Small intestine (tissue), 7 donors: Measurements from ENCODE around the gene KLC1. TPM values are rescaled to one million over a fixed set of nuclear protein-coding genes. Genes with fewer than 3 reads are reported as not detected.
A peak's percentile ranks its signal among the peaks of the same experiment; 100 is the strongest.

Source experiments
- DNase-seq, 2 donors: peaks; one replicate each; pipeline versions ENCODE4 v3.0.0 to v3.0.0-alpha.2; 2013
- FAIRE-seq: peaks from 2 replicates; lab custom pipeline; 2012; peaks lifted over from hg19 to GRCh38; lab: Jason Lieb, UNC
- H3K27ac ChIP-seq, 3 donors: one replicate each; pipeline ENCODE4 v1.5.1; 2013; ENCODE audit warnings: low read length in 2 of 3, mild to moderate bottlenecking in 2 of 3, control low read depth in 1 of 3, inconsistent platforms in 1 of 3, low read depth in 1 of 3, moderate library complexity in 1 of 3
- H3K27me3 ChIP-seq, 3 donors: one replicate each; pipeline ENCODE4 v1.6.1; 2013; ENCODE audit warnings: low read length in 3 of 3, inconsistent platforms in 1 of 3; ENCODE audit not compliant: control insufficient read depth in 3 of 3, insufficient read depth in 3 of 3
- H3K36me3 ChIP-seq, 3 donors: one replicate each; pipeline ENCODE4 v1.6.1; 2013; ENCODE audit warnings: low read length in 3 of 3, inconsistent platforms in 1 of 3, low read depth in 1 of 3, mild to moderate bottlenecking in 1 of 3, moderate library complexity in 1 of 3; ENCODE audit not compliant: control insufficient read depth in 3 of 3, insufficient read depth in 2 of 3
- H3K4me1 ChIP-seq, 3 donors: one replicate each; pipeline ENCODE4 v1.6.1; 2013; ENCODE audit warnings: low read length in 2 of 3, inconsistent platforms in 1 of 3, low read depth in 1 of 3, mild to moderate bottlenecking in 1 of 3, moderate library complexity in 1 of 3; ENCODE audit not compliant: control insufficient read depth in 3 of 3, insufficient read depth in 2 of 3
- H3K4me3 ChIP-seq, 3 donors: one replicate each; pipeline ENCODE4 v1.5.1; 2013; ENCODE audit warnings: low read length in 3 of 3, control low read depth in 1 of 3, inconsistent platforms in 1 of 3, low read depth in 1 of 3, mild to moderate bottlenecking in 1 of 3, moderate library complexity in 1 of 3
- H3K9me3 ChIP-seq, 2 donors: one replicate each; pipeline ENCODE4 v1.6.1; 2013; ENCODE audit warnings: low read depth in 1 of 2, low read length in 1 of 2; ENCODE audit not compliant: control insufficient read depth in 2 of 2, insufficient read depth in 1 of 2
- WGBS, 3 donors: extraction: QIAGEN DNeasy Blood & Tissue Kit; methylation state at CpG; one replicate each; pipeline ENCODE4 v1.1.7; 2013; 5-methylcytosine and 5-hydroxymethylcytosine counted together
- polyA plus RNA-seq, 4 donors: library from polyadenylated mRNA; stranded (reverse) in 3 of 4; unstranded in 1 of 4; fragments of 200-250 nt in 3 of 4; fragments of 120-200 nt in 1 of 4; gene quantifications; one replicate each; pipeline versions ENCODE4 v1.2.1 to v1.2.3, GENCODE V29; 2013
- donor health status: healthy with polysubstance abuse.
- donor health status: control.
- donor health status: control.
- donor health status: Bipolar disorder and iron deficiency.
- donor health status: healthy.

KLC1 gene
- polyA plus RNA-seq, 4 donors = 45.9 to 74.4 (median 67.4) TPM

DNA sequence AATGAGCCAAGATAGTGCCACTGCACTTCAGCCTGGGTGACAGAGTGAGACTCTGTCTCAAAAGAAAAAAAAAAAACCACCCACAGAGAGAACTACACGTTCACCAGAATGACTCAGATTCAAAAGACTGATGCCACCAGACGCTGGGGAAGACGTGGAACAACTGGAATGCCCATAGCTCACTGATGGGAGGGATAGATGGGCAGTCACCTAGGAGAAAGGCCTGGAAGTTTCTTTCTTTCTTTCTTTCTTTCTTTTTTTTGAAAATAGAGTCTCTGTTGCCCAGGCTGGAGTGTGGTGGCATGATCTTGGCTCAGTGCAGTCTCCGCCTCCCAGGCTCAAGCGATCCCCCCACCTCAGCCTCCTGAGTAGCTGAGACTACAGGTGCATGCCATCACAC lies 10.0 kb upstream of the KLC1 start:
- peaks cover 0 to 3% of the 10 kb centered on the region in 2 donors for H3K9me3 ChIP-seq
- WGBS, 3 donors = 68 to 79% (median 72%) methylated on average over 5 of the region's 5 CpGs
- no peaks in the 10 kb centered on the region for H3K36me3 ChIP-seq
- no peak overlapping the region for H3K4me3 ChIP-seq
- DNase-seq (no peak), FAIRE-seq (no peak)
- H3K27ac ChIP-seq = no peak overlapping the region
- no peaks in the 10 kb centered on the region for H3K4me1 ChIP-seq
- no peaks in the 10 kb centered on the region for H3K27me3 ChIP-seq

DNA sequence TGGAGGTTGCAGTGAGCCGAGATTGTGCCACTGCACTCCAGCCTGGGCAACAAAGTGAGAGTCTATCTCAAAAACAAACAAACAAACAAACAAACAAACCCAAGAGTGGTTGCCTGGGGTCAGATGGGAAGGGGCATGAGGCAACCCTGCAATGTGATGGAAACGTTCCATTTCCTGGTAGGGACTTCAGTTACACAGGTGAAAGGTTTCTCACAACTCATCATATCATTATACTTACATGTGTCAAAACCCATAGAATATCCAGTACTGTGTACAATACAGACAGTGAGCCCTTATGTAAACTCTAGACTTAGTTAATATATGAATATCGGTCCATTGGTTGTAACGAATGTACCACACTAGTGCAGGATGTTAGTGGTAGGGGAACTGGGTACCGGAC lies 7.2 kb upstream of the KLC1 start:
- WGBS, 3 donors = 72 to 85% (median 73%) methylated on average over 5 of the region's 5 CpGs
- no peak overlapping the region for H3K27ac ChIP-seq
- H3K9me3 ChIP-seq = no peaks in the 10 kb centered on the region
- H3K36me3 ChIP-seq = peaks cover 0 to 2% (median 0%) of the 10 kb centered on the region in 3 donors
- DNase-seq = no peak
- peaks cover 0 to 3% (median 0%) of the 10 kb centered on the region in 3 donors for H3K4me1 ChIP-seq
- no peak overlapping the region for H3K4me3 ChIP-seq
- no peak for FAIRE-seq
- no peaks in the 10 kb centered on the region for H3K27me3 ChIP-seq

- Histone ChIP-seq H3K4me1 (peaks cover 2 to 8% (median 3%) of the 10 kb centered on the region in 3 donors), H3K27me3 (no peaks in the 10 kb centered on the region), H3K36me3 (peaks cover 0 to 2% (median 0%) of the 10 kb centered on the region in 3 donors), H3K27ac (no peak overlapping the region), H3K4me3 (no peak overlapping the region), H3K9me3 (no peaks in the 10 kb centered on the region)
- FAIRE-seq = no peak
- WGBS, 3 donors = 64 to 87% (median 76%) methylated on average over 4 of the region's 4 CpGs
- DNase-seq = no peak
Observed at GRCh38 chr14:103623308-103623707, 5.7 kb upstream of the KLC1 start.

GRCh38 chr14:103623883-103624482 lies 5.0 kb upstream of the KLC1 start:
- Histone ChIP-seq H3K9me3 (no peaks in the 10 kb centered on the region), H3K4me3 (no peak overlapping the region), H3K27me3 (no peaks in the 10 kb centered on the region), H3K36me3 (peaks cover 0 to 2% (median 0%) of the 10 kb centered on the region in 3 donors), H3K27ac (no peak overlapping the region), H3K4me1 (peaks cover 2 to 10% (median 3%) of the 10 kb centered on the region in 3 donors)
- 49 to 65% (median 56%) methylated on average over 16 of the region's 16 CpGs for WGBS, 3 donors
- FAIRE-seq (no peak), DNase-seq (no peak)

DNA sequence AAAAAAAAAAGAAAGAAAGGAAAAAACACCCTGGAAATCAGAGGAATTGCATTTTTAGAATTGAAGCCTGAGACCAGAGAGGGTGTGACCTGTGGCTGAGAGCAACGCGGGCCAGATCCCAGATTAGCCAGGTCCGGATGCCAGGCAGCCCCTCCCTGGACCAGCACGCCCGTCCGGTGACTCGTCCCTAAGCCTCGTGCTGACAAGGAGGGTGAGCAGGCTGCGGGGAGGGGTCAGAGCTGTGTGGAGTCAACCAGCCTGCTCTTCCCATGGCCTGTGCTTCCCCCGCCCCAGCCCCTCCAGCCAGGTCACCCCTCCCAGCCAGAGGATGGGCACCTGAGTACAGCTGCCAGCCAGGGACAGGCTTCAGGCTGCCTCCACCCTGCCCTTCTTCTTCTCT lies 4.2 kb upstream of the KLC1 start:
- peak in 1 of 2 donors; percentile 58 for DNase-seq
- WGBS, 3 donors = 14 to 22% (median 14%) methylated on average over 10 of the region's 10 CpGs
- Histone ChIP-seq H3K36me3 (peaks cover 0 to 2% (median 0%) of the 10 kb centered on the region in 3 donors), H3K27me3 (no peaks in the 10 kb centered on the region), H3K27ac (no peak overlapping the region), H3K4me3 (no peak overlapping the region), H3K9me3 (no peaks in the 10 kb centered on the region), H3K4me1 (peaks cover 2 to 10% (median 3%) of the 10 kb centered on the region in 3 donors)
- no peak for FAIRE-seq

DNA sequence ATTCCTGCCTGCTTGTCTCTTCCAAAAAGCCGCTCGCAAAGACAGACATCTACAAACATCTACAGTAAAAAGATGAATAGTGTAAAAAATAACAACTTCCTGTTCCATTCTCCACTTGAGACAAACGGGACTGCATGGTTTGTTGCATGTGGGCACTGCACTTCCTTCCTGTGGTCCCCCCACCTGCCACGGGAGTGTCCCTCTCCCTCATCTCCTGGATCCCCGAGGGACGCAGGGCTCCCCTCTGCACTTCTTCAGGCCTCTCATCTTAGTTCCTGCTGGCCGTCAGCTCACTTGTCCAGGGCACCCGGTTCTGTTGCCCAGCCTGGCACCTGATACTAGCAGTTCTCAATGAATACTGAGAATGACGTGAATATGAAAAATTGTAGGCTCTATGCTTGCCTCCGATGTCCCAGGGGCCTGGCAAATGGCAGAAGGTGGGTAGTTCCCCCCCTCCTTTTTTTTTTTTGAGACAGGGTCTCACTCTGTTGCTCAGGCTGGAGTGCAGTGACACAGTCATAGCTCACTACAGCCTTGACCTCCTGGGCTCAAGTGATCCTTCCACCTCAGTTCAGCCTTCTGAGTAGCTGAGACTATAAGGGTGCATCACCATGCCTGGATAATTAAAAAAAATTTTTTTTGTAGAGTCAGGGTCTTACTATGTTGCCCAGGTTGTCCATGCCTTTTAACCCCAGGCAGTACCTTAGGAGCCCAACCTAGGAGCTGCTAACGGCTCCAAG lies 3.5 kb upstream of the KLC1 start:
- DNase-seq = no peak
- Histone ChIP-seq H3K4me3 (no peak overlapping the region), H3K36me3 (peaks cover 0 to 2% (median 0%) of the 10 kb centered on the region in 3 donors), H3K27me3 (no peaks in the 10 kb centered on the region), H3K9me3 (no peaks in the 10 kb centered on the region), H3K4me1 (peaks cover 2 to 10% (median 3%) of the 10 kb centered on the region in 3 donors), H3K27ac (peak overlapping the region in 1 of 3 donors; percentile 24)
- no peak for FAIRE-seq
- 54 to 65% (median 58%) methylated on average over 11 of the region's 11 CpGs for WGBS, 3 donors

DNA sequence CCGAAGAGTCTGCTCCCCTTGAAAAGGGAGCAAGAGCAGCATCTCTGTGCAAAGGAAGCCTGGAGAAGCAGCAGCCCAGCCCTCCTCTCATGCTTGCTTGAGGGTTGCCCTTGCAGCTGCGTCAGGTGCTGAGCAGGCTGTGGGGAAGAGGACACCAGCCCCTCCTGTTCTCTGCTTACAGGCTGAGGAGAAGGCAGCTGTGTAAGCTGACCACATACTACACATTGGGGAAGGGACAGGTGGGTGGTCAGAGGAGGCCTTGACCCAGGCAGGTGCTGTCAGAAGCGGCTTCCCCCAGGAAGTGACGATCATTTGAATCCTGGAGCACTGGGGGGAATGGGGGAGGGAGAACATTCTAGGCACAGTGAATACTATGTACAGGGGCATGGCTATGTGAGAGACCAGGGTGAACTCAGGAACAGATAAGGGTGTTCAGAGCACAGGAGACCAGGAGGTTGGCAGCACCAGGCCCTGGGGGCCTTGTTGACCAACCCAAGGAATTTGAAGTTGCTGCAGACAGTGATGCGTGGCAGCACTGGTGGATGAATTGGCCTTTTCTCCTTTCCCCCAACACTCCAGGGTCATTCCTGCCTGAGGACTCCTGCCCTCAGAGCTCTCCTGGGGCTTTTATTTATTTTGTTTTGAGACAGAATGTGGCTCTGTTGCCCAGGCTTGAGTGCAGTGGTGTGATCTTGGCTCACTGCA lies 2.7 kb upstream of the KLC1 start:
- peaks cover 2 to 10% (median 3%) of the 10 kb centered on the region in 3 donors for H3K4me1 ChIP-seq
- FAIRE-seq (no peak), DNase-seq (no peak)
- H3K9me3 ChIP-seq = no peaks in the 10 kb centered on the region
- H3K4me3 ChIP-seq = no peak overlapping the region
- H3K27ac ChIP-seq = peak overlapping the region in 1 of 3 donors; percentile 8
- WGBS, 3 donors = 80 to 91% (median 84%) methylated on average over 5 of the region's 5 CpGs
- H3K27me3 ChIP-seq = no peaks in the 10 kb centered on the region
- H3K36me3 ChIP-seq = peaks cover 0 to 5% (median 0%) of the 10 kb centered on the region in 3 donors
